OCI-LY1 (cell line): Measurements from ENCODE around the gene PTAR1.

Source experiments
- H2AFZ ChIP-seq: fragments of 200-600 bp; sonication (generic), shearing (Covaris generic); 2 replicates; pipeline ENCODE4 v1.6.0; 2014; ENCODE audit warnings: antibody characterized with exemption, mild to moderate bottlenecking, low read length
- H3F3A ChIP-seq: fragments of 200-600 bp; sonication (generic), shearing (Covaris generic); 2 replicates; pipeline ENCODE4 v1.6.0; 2014; ENCODE audit warnings: mild to moderate bottlenecking, antibody characterized with exemption, low read length, moderate library complexity; ENCODE audit not compliant: insufficient read depth
- H3K27ac ChIP-seq: fragments of 200-600 bp; sonication (generic); 2 replicates; pipeline ENCODE4 v1.5.1; 2014; ENCODE audit warnings: low read length, mixed run types, mild to moderate bottlenecking, low read depth; ENCODE audit not compliant: poor library complexity, severe bottlenecking
- H3K27me3 ChIP-seq: fragments of 200-600 bp; sonication (generic); 2 replicates; pipeline ENCODE4 v1.6.0; 2014; ENCODE audit warnings: antibody characterized with exemption, mild to moderate bottlenecking, low read length, moderate library complexity; ENCODE audit not compliant: insufficient read depth
- H3K36me3 ChIP-seq: fragments of 200-600 bp; sonication (generic); 2 replicates; pipeline ENCODE4 v1.6.1; 2014; ENCODE audit warnings: mild to moderate bottlenecking, antibody characterized with exemption, low read length, moderate library complexity, mixed read lengths; ENCODE audit not compliant: insufficient read depth
- H3K4me1 ChIP-seq: fragments of 200-600 bp; sonication (generic); 2 replicates; pipeline ENCODE4 v1.5.1; 2014; ENCODE audit warnings: mild to moderate bottlenecking, low read length, moderate library complexity; ENCODE audit not compliant: insufficient read depth, severe bottlenecking
- H3K4me2 ChIP-seq: fragments of 200-600 bp; sonication (generic), shearing (Covaris generic); 2 replicates; pipeline ENCODE4 v1.6.1; 2014; ENCODE audit warnings: low read length
- H3K4me3 ChIP-seq: fragments of 200-600 bp; sonication (generic); 2 replicates; pipeline ENCODE4 v1.5.1; 2014; ENCODE audit warnings: low read length, low read depth, mild to moderate bottlenecking, mixed read lengths; ENCODE audit not compliant: poor library complexity, severe bottlenecking
- H3K79me2 ChIP-seq: fragments of 200-600 bp; shearing (Covaris generic); 2 replicates; pipeline ENCODE4 v1.6.1; 2016; ENCODE audit warnings: mixed run types, low read length, mixed read lengths; ENCODE audit not compliant: insufficient read depth
- H3K9ac ChIP-seq: fragments of 200-600 bp; sonication (generic), shearing (Covaris generic); 2 replicates; pipeline ENCODE4 v1.6.1; 2014; ENCODE audit warnings: mild to moderate bottlenecking, low read length, mixed read lengths
- H3K9me2 ChIP-seq: fragments of 200-600 bp; sonication (generic), shearing (Covaris generic); 2 replicates; pipeline ENCODE4 v1.6.1; 2014; ENCODE audit warnings: low read depth, mild to moderate bottlenecking, low read length, mixed read lengths
- H3K9me3 ChIP-seq: fragments of 200-600 bp; shearing (Covaris generic); 2 replicates; pipeline ENCODE4 v1.6.1; 2014; ENCODE audit warnings: low read length, mixed read lengths
- H4K20me1 ChIP-seq: fragments of 200-600 bp; sonication (generic), shearing (Covaris generic); 2 replicates; pipeline ENCODE4 v1.6.0; 2016; ENCODE audit warnings: mild to moderate bottlenecking, low read length; ENCODE audit not compliant: insufficient read depth
- CTCF ChIP-seq: fragments of 200-600 bp; sonication (generic), shearing (Covaris generic); IDR thresholded peaks from 2 replicates; pipeline ENCODE4 v1.5.1; 2017; ENCODE audit warnings: mild to moderate bottlenecking, antibody characterized with exemption, low read length, moderate library complexity, mixed read lengths
- EZH2 ChIP-seq: fragments of 200-600 bp; sonication (generic), shearing (Covaris generic); IDR thresholded peaks from 2 replicates; pipeline ENCODE4 v1.8.0; 2017; ENCODE audit warnings: borderline replicate concordance, mixed run types, mild to moderate bottlenecking, antibody characterized with exemption, low read length, moderate library complexity, mixed read lengths

Gene PTAR1

GRCh38 chr9:69678843-69679538 is 80.8 kb downstream of the PTAR1 start:
- Histone ChIP-seq H3K79me2 (no peaks in the 10 kb centered on the region), H2AFZ (no peak overlapping the region), H3K9ac (no peak overlapping the region), H3K4me2 (no peak overlapping the region), H3K9me3 (no peaks in the 10 kb centered on the region), H3K4me3 (no peak overlapping the region), H3K27me3 (no peaks in the 10 kb centered on the region), H3K27ac (no peak overlapping the region), H3K36me3 (no peaks in the 10 kb centered on the region), H3K9me2 (no peaks in the 10 kb centered on the region), H3K4me1 (no peaks in the 10 kb centered on the region), H3F3A (no peaks in the 10 kb centered on the region), H4K20me1 (no peaks in the 10 kb centered on the region)
- no peak for TF ChIP-seq CTCF
- TF ChIP-seq EZH2 = no peak

- Histone ChIP-seq H3K27ac (no peak overlapping the region), H3K4me2 (no peak overlapping the region), H3K4me3 (no peak overlapping the region), H3K9me2 (no peaks in the 10 kb centered on the region), H3K9ac (no peak overlapping the region), H2AFZ (no peak overlapping the region), H3F3A (no peaks in the 10 kb centered on the region), H3K27me3 (no peaks in the 10 kb centered on the region), H3K79me2 (no peaks in the 10 kb centered on the region), H4K20me1 (no peaks in the 10 kb centered on the region), H3K4me1 (peaks cover 2% of the 10 kb centered on the region), H3K36me3 (no peaks in the 10 kb centered on the region), H3K9me3 (no peaks in the 10 kb centered on the region)
- TF ChIP-seq CTCF (no peak), EZH2 (no peak)
Observed at GRCh38 chr9:69677931-69678330, 81.9 kb downstream of the PTAR1 start.

- Histone ChIP-seq H3K4me1 (peaks cover 6% of the 10 kb centered on the region), H3K27me3 (no peaks in the 10 kb centered on the region), H3K4me2 (no peak overlapping the region), H3K9ac (no peak overlapping the region), H4K20me1 (no peaks in the 10 kb centered on the region), H3K27ac (no peak overlapping the region), H3F3A (no peaks in the 10 kb centered on the region), H3K9me2 (no peaks in the 10 kb centered on the region), H3K36me3 (no peaks in the 10 kb centered on the region), H2AFZ (no peak overlapping the region), H3K4me3 (no peak overlapping the region), H3K79me2 (no peaks in the 10 kb centered on the region), H3K9me3 (no peaks in the 10 kb centered on the region)
- TF ChIP-seq EZH2 = no peak
- no peak for TF ChIP-seq CTCF
Observed at GRCh38 chr9:69675563-69675962, 84.2 kb downstream of the PTAR1 start.
